ENCODE results near the gene ROBO3.

DNA sequence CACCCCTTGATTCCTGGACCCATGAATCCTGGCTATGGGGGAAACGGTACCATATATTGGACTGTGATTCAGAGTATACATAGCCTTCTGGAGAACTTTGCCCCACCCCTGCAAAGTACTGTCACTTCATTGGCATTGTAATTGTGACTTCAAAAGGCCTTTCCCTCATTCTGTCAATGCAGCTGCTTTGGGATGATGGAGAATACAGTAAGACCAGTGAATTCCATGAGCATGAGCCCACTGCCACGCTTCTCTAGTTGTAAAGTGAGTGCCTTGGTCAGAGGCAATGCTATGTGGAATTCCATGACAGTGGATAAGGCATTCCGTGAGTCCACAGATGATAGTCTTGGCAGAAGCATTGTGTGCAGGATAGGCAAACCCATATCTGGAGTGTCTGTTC, 39.4 kb upstream of the ROBO3 start:
- TF ChIP-seq JUN (IDR thresholded peaks at IDR 0.05; ENCODE audit: borderline replicate concordance, insufficient read depth, insufficient read length, low read depth) (no peak), POLR2A (IDR thresholded peaks at IDR 0.05; ENCODE audit: low read depth, low read length) (no peak), POLR2AphosphoS5 (IDR thresholded peaks at IDR 0.05; ENCODE audit: insufficient read depth, low read depth, low read length) (no peak), EZH2 (IDR thresholded peaks at IDR 0.05; ENCODE audit: borderline replicate concordance, low read depth, low read length, severe bottlenecking) (no peak), GATA2 (IDR thresholded peaks at IDR 0.05; ENCODE audit: insufficient read depth, insufficient read length, low read depth, low read length) (no peak)
- TF ChIP-seq, protein P1, sequence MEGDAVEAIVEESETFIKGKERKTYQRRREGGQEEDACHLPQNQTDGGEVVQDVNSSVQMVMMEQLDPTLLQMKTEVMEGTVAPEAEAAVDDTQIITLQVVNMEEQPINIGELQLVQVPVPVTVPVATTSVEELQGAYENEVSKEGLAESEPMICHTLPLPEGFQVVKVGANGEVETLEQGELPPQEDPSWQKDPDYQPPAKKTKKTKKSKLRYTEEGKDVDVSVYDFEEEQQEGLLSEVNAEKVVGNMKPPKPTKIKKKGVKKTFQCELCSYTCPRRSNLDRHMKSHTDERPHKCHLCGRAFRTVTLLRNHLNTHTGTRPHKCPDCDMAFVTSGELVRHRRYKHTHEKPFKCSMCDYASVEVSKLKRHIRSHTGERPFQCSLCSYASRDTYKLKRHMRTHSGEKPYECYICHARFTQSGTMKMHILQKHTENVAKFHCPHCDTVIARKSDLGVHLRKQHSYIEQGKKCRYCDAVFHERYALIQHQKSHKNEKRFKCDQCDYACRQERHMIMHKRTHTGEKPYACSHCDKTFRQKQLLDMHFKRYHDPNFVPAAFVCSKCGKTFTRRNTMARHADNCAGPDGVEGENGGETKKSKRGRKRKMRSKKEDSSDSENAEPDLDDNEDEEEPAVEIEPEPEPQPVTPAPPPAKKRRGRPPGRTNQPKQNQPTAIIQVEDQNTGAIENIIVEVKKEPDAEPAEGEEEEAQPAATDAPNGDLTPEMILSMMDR (IDR thresholded peaks at IDR 0.05; ENCODE audit: extremely low read depth in 1 of 2, insufficient read depth in 1 of 2, low read depth in 1 of 2, low read length in 2 of 2): no peak
- TF ChIP-seq, protein P2, sequence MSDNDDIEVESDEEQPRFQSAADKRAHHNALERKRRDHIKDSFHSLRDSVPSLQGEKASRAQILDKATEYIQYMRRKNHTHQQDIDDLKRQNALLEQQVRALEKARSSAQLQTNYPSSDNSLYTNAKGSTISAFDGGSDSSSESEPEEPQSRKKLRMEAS (IDR thresholded peaks at IDR 0.05; ENCODE audit: insufficient read depth, insufficient read length): no peak
